Transverse colon (tissue), 4 donors: ENCODE measurements around the gene DYNC2H1.

Experiments used
- CTCF ChIP-seq, 5 experiments: fragments of 200-600 bp in 3 of 5; fragments of 450-650 bp in 2 of 5; sonication (generic) in 3 of 5; IDR thresholded peaks; 1 replicate in 2 of 5; 2 replicates in 3 of 5; pipeline ENCODE4 v1.5.1; 2016 to 2017; ENCODE audit warnings: antibody characterized with exemption in 5 of 5, inconsistent platforms in 3 of 5, mild to moderate bottlenecking in 2 of 5, moderate library complexity in 1 of 5
- POLR2A ChIP-seq: fragments of 450-650 bp; IDR thresholded peaks from one replicate; pipeline ENCODE4 v1.6.1; 2016; ENCODE audit warnings: antibody characterized with exemption, mild to moderate bottlenecking, moderate library complexity
- POLR2AphosphoS5 ChIP-seq, 3 donors: sonication (generic); formaldehyde crosslinking; IDR thresholded peaks; one replicate each; pipeline ENCODE4 v1.6.1; 2016; ENCODE audit warnings: antibody characterized with exemption in 3 of 3

DNA sequence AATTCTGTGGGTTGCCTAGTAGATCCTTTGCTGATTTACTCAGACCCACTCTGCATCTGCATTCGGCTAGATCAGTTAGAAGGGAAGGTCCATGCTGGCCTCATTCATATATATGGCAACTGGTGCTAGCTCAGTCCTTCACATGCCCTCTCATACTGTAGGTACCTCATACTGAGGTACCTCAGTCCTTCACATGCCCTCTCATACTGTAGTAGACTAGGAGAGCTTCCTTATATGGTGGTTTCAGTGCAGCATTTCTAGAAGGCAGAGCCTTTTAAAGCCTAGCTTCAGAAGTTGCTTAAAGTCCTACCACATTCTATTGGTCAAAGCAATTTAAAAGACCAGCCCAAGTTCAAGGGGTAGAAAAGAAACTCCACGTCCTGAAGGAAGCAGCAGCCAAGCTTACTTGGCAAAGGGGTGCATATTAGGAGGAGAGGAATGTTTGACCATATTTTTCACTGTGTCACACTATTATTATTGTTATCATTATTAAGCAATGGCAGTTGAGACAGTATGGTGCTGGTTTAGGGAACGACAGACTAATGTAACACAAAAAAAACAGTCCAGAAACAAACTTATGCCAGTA is 356.4 kb downstream of the DYNC2H1 start:
- TF ChIP-seq CTCF (IDR thresholded peaks at IDR 0.05) = no peak
- TF ChIP-seq POLR2A = no peak
- no peak for TF ChIP-seq POLR2AphosphoS5 (IDR thresholded peaks at IDR 0.05)
